SK-N-SH (cell line): ENCODE data around the gene SLC2A13.

ENCODE experiments used
- CHD2 ChIP-seq: fragments of 150-350 bp; IDR thresholded peaks from 2 replicates; pipeline ENCODE4 v1.6.1; 2018; ENCODE audit warnings: low read length; ENCODE audit not compliant: partially characterized antibody
- EZH2phosphoT487 ChIP-seq: fragments of 200-600 bp; sonication (generic); IDR thresholded peaks from 2 replicates; pipeline ENCODE4 v1.6.1; 2017; ENCODE audit warnings: low read depth, mixed run types, mild to moderate bottlenecking, antibody characterized with exemption, moderate library complexity, borderline replicate concordance
- FOXJ3 ChIP-seq: sonication (generic); formaldehyde crosslinking; IDR thresholded peaks from 2 replicates; pipeline ENCODE4 v1.5.1; 2020; ENCODE audit warnings: mild to moderate bottlenecking, missing genetic modification reagents
- NFIC ChIP-seq: IDR thresholded peaks from 2 replicates; pipeline ENCODE4 v1.4.0; 2012; ENCODE audit warnings: borderline replicate concordance
- NRF1 ChIP-seq: IDR thresholded peaks from 2 replicates; pipeline ENCODE4 v1.6.1; 2012; ENCODE audit warnings: low read depth, mild to moderate bottlenecking, low read length
- POLR2AphosphoS5 ChIP-seq: IDR thresholded peaks from 2 replicates; pipeline ENCODE4 v1.6.1; 2012; ENCODE audit warnings: low read depth, low read length
- SMC3 ChIP-seq: IDR thresholded peaks from 2 replicates; pipeline ENCODE4 v1.6.1; 2012; ENCODE audit warnings: low read depth, low read length, improper control_type of control experiment
- TAF1 ChIP-seq: IDR thresholded peaks from 2 replicates; pipeline ENCODE4 v1.6.1; 2012; ENCODE audit warnings: low read depth, mild to moderate bottlenecking, low read length, moderate library complexity, borderline replicate concordance
- TCF12 ChIP-seq: IDR thresholded peaks from 2 replicates; pipeline ENCODE4 v1.4.0; 2012
- TEAD4 ChIP-seq: IDR thresholded peaks from 2 replicates; pipeline ENCODE4 v1.4.0; 2012; ENCODE audit warnings: mild to moderate bottlenecking, borderline replicate concordance; ENCODE audit not compliant: insufficient read depth
- YY1 ChIP-seq: IDR thresholded peaks from 2 replicates; pipeline ENCODE4 v1.4.0; 2012; ENCODE audit warnings: low read depth, mild to moderate bottlenecking
- TF ChIP-seq, protein P1 (sequence below): fragments of 200-600 bp; sonication (generic); IDR thresholded peaks from 2 replicates; pipeline ENCODE4 v1.6.1; 2017; ENCODE audit warnings: antibody characterized with exemption, mild to moderate bottlenecking, moderate library complexity

DNA sequence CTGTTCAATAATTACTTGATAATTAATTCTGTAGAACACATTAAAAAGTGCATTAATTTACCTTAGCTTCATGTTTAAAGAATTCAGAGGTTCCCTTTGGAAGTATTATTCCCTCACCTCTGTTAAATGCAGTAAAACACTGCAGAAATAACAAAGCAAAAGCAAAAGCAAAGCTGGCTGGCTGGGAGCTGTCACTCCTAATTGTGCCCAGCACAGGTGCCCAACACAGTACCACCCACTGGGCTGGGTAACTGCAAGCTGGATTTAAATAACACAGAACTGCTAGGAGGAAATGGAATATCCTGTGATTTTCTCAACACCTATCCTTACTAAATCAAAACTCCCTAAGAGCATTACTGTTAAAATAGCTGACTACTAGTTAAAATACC is 72.6 kb downstream of the SLC2A13 start:
- TF ChIP-seq, protein P1, sequence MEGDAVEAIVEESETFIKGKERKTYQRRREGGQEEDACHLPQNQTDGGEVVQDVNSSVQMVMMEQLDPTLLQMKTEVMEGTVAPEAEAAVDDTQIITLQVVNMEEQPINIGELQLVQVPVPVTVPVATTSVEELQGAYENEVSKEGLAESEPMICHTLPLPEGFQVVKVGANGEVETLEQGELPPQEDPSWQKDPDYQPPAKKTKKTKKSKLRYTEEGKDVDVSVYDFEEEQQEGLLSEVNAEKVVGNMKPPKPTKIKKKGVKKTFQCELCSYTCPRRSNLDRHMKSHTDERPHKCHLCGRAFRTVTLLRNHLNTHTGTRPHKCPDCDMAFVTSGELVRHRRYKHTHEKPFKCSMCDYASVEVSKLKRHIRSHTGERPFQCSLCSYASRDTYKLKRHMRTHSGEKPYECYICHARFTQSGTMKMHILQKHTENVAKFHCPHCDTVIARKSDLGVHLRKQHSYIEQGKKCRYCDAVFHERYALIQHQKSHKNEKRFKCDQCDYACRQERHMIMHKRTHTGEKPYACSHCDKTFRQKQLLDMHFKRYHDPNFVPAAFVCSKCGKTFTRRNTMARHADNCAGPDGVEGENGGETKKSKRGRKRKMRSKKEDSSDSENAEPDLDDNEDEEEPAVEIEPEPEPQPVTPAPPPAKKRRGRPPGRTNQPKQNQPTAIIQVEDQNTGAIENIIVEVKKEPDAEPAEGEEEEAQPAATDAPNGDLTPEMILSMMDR = no peak
- TF ChIP-seq TAF1 (no peak), POLR2AphosphoS5 (no peak), EZH2phosphoT487 (no peak), TEAD4 (no peak), NFIC (no peak), NRF1 (no peak), SMC3 (no peak), YY1 (no peak), FOXJ3 (CRISPR knock-in tag) (no peak), TCF12 (no peak), CHD2 (no peak)
